HK-2 (cell line): ENCODE data around the gene ZRANB1.

Experiments
- DNase-seq: peaks from one replicate; pipeline ENCODE4 v3.0.0-alpha.2; 2018; ENCODE audit not compliant: unreplicated experiment

The ZRANB1 gene

GRCh38 chr10:125018576-125019143 is 76.7 kb downstream of the ZRANB1 start:
- DNase-seq: no peak

GRCh38 chr10:125020386-125020785 is 78.5 kb downstream of the ZRANB1 start:
- DNase-seq: no peak

- DNase-seq: no peak
Observed at GRCh38 chr10:125020871-125021270, 78.9 kb downstream of the ZRANB1 start.

GRCh38 chr10:125021686-125022344 is 79.9 kb downstream of the ZRANB1 start:
- no peak for DNase-seq

GRCh38 chr10:125022671-125023070 is 80.7 kb downstream of the ZRANB1 start:
- DNase-seq: no peak

GRCh38 chr10:125023255-125023654 is 81.3 kb downstream of the ZRANB1 start:
- DNase-seq: no peak

- no peak for DNase-seq
Observed at GRCh38 chr10:125023862-125024496, 82.1 kb downstream of the ZRANB1 start.

- no peak for DNase-seq
Observed at GRCh38 chr10:125024497-125025234, 82.7 kb downstream of the ZRANB1 start.

GRCh38 chr10:125025341-125025740 is 83.4 kb downstream of the ZRANB1 start:
- DNase-seq: no peak

- DNase-seq: no peak
Observed at GRCh38 chr10:125026036-125026931, 84.4 kb downstream of the ZRANB1 start.

- no peak for DNase-seq
Observed at GRCh38 chr10:125026974-125027735, 85.2 kb downstream of the ZRANB1 start.

GRCh38 chr10:125027871-125028869 is 86.2 kb downstream of the ZRANB1 start:
- DNase-seq: no peak

GRCh38 chr10:125029584-125030242 is 87.8 kb downstream of the ZRANB1 start:
- DNase-seq: no peak

GRCh38 chr10:125030567-125031197 is 88.8 kb downstream of the ZRANB1 start:
- no peak for DNase-seq

- no peak for DNase-seq
Observed at GRCh38 chr10:125032474-125033020, 90.6 kb downstream of the ZRANB1 start.

GRCh38 chr10:125033146-125033924 is 91.4 kb downstream of the ZRANB1 start:
- DNase-seq: no peak

GRCh38 chr10:125034675-125035074 is 92.8 kb downstream of the ZRANB1 start:
- DNase-seq: no peak
